ENCODE results near the gene STX1B. TPM values are rescaled to one million over a fixed set of nuclear protein-coding genes. Genes with fewer than 3 reads are reported as not detected.

Gene STX1B
- total and polyA plus RNA-seq, 9 donors: 0.34 to 1.5 (median 0.94) TPM

DNA sequence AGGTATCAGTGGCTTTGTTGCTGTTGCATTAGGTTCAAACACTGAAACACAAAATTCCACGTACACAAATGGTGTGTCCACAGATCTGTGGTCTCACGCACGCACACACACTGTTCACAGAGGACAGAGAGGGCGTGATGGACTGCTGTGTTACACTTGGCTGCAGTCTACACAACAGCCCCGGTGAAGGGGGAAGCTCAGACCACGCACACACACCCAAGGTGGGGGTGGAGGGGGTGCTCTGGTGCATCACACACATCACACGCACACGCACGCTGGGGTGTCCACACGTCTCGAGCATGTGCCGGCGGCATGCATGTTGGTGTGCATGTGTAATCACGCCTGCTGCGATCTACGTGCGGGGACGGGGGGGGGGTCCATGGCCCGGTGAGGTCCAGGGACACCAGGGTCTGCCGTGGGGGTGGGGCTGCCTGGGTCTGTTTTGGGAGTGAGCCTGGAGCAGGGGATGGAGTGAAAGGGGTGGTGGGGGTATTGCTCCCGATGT lies 18.1 kb downstream of the STX1B start:
- WGBS, 3 donors: 79 to 85% (median 84%) methylated on average over 21 of the region's 21 CpGs
- Histone ChIP-seq H3K9me3 (no peaks in the 10 kb centered on the region), H3K27me3 (no peaks in the 10 kb centered on the region), H3K4me1 (ENCODE audit: insufficient read depth) (peaks cover 2% of the 10 kb centered on the region), H3K36me3 (no peaks in the 10 kb centered on the region), H3K27ac (no peak overlapping the region), H3K4me3 (no peak overlapping the region)
- no peak for DNase-seq
- TF ChIP-seq, protein P1, sequence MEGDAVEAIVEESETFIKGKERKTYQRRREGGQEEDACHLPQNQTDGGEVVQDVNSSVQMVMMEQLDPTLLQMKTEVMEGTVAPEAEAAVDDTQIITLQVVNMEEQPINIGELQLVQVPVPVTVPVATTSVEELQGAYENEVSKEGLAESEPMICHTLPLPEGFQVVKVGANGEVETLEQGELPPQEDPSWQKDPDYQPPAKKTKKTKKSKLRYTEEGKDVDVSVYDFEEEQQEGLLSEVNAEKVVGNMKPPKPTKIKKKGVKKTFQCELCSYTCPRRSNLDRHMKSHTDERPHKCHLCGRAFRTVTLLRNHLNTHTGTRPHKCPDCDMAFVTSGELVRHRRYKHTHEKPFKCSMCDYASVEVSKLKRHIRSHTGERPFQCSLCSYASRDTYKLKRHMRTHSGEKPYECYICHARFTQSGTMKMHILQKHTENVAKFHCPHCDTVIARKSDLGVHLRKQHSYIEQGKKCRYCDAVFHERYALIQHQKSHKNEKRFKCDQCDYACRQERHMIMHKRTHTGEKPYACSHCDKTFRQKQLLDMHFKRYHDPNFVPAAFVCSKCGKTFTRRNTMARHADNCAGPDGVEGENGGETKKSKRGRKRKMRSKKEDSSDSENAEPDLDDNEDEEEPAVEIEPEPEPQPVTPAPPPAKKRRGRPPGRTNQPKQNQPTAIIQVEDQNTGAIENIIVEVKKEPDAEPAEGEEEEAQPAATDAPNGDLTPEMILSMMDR (IDR thresholded peaks at IDR 0.05): no peak
- intact Hi-C loops (cut with DNase I): loop anchor here in 1 of 4 donors (5.0 to 10.0 kb wide), 2 partner anchors 35 to 192 kb away; partner anchors contain the start of gene FUS

- Histone ChIP-seq H3K9me3 (no peaks in the 10 kb centered on the region), H3K36me3 (no peaks in the 10 kb centered on the region), H3K27ac (no peak overlapping the region), H3K27me3 (no peaks in the 10 kb centered on the region), H3K4me3 (no peak overlapping the region), H3K4me1 (ENCODE audit: insufficient read depth) (peaks cover 2% of the 10 kb centered on the region)
- TF ChIP-seq EP300 (IDR thresholded peaks at IDR 0.05) (no peak), POLR2A (IDR thresholded peaks at IDR 0.05) (no peak)
- TF ChIP-seq, protein P1 (IDR thresholded peaks at IDR 0.05): no peak
- intact Hi-C loops (cut with DNase I): loop anchor here in 1 of 4 donors (5.0 to 10.0 kb wide), 2 partner anchors 36 to 194 kb away; partner anchors contain the start of gene FUS
- 71 to 82% (median 80%) methylated on average over 8 of the region's 8 CpGs for WGBS, 3 donors
- no peak for DNase-seq
These were observed 19.4 kb downstream of the STX1B start for GRCh38 chr16:30991052-30991451.

DNA sequence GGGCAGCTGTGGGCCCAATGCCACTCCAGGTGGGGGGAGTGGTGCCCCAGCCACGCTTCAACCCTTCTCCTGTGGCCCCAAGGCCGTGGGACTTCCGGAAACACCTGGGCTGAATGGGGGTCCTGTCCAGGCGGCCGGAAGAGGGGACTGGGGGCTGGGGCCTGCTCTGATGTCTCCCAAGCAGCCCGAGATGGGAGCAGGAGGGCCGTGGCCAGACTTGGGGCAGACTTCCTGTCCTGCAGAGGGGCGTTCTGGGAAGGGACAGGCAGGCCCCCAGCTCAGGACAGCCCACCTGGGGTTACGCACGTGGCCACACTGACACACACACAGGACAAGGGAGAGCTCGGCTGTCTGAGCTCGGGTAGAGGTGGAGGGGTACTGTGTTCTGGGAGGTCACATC lies 20.3 kb downstream of the STX1B start:
- peaks cover 8% of the 10 kb centered on the region for H3K4me1 ChIP-seq (ENCODE audit: insufficient read depth)
- H3K27ac ChIP-seq: no peak overlapping the region
- 63 to 77% (median 75%) methylated on average over 11 to 12 of the region's 12 CpGs for WGBS, 3 donors
- no peaks in the 10 kb centered on the region for H3K27me3 ChIP-seq
- TF ChIP-seq EP300 (IDR thresholded peaks at IDR 0.05) (no peak), POLR2A (IDR thresholded peaks at IDR 0.05) (no peak)
- H3K36me3 ChIP-seq: no peaks in the 10 kb centered on the region
- no peak overlapping the region for H3K4me3 ChIP-seq
- DNase-seq: no peak
- intact Hi-C loops (cut with DNase I): loop anchor here in 1 of 4 donors (5.0 to 10.0 kb wide), 2 partner anchors 37 to 195 kb away; partner anchors contain the start of gene FUS
- no peaks in the 10 kb centered on the region for H3K9me3 ChIP-seq

DNA sequence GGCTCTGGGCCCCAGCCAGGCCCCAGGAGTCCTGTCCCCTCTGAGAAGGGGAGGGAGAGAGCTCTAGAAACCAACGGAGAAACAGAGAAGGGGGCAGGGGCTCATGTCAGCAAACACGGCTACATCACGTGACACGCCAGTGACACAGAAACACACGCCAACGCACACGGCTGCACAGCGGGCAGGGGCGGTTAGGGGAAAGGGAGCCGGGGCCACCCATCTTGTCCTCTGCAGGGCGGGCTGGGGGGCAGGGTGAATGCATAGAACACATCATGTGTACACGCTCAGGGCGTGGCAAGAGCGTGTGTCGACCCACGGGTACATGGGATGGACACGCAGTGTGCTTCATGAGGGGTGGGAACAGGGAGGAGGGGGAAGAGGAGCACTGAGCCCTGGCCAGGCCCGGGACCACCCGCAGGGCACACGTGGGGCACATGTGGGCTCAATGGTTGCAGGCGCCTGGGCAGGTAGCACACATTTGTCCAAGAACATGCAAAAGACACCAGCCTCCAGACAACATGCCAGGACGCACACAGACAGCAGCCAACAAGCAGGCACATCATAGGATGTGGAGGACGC lies 20.9 kb downstream of the STX1B start:
- Histone ChIP-seq H3K36me3 (no peaks in the 10 kb centered on the region), H3K27ac (no peak overlapping the region), H3K27me3 (no peaks in the 10 kb centered on the region), H3K9me3 (no peaks in the 10 kb centered on the region), H3K4me3 (no peak overlapping the region), H3K4me1 (ENCODE audit: insufficient read depth) (peaks cover 8% of the 10 kb centered on the region)
- 82 to 85% (median 85%) methylated on average over 23 of the region's 23 CpGs for WGBS, 3 donors
- no peak for TF ChIP-seq POLR2A (IDR thresholded peaks at IDR 0.05)
- no peak for TF ChIP-seq EP300 (IDR thresholded peaks at IDR 0.05)
- TF ChIP-seq, protein P1 (IDR thresholded peaks at IDR 0.05): no peak
- DNase-seq: no peak
- intact Hi-C loops (cut with DNase I): loop anchor here (5.0 to 10.0 kb wide), 7 partner anchors 38 to 885 kb away; partner anchors contain the start of genes ZNF843 (in 4 of the 4), ZNF267 (in 2 of the 4), FUS (in 1 of the 4) and STX4 (in 1 of the 4)

Data from ovary (tissue), 9 donors.